Measurements from ENCODE around the gene STRIP1.
A peak's percentile ranks its signal among the peaks of the same experiment; 100 is the strongest.
"Not testable (repeated sequence)": the region's sequence is repeated elsewhere in the genome, so short reads cannot be mapped to it uniquely, and the experiment has no call there.

STRIP1 gene

DNA sequence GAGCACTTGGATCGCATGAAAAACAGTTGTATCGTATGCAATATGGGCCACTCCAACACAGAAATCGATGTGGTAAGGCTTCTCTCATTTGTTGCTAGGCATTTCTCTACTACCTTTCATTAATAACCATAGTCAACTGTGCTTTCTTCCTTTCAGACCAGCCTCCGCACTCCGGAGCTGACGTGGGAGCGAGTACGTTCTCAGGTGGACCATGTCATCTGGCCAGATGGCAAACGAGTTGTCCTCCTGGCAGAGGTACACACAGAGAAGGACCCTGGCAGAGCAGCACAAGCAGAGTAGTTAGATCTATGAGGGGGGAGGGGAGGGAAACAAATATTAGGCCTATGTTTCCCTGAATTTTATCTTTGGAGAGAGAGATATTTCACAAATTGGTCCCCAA, 16.0 kb upstream of the STRIP1 start:
- peaks cover 57% of the 10 kb centered on the region for H3K36me3 ChIP-seq (ENCODE audit: control insufficient read depth, insufficient read depth, low read length)
- H3K4me1 ChIP-seq (ENCODE audit: control insufficient read depth, insufficient read depth, low read length): no peaks in the 10 kb centered on the region
- H3K4me3 ChIP-seq (ENCODE audit: low read length): no peak overlapping the region
- H3K27ac ChIP-seq (ENCODE audit: low read depth, low read length): no peak overlapping the region
- no peaks in the 10 kb centered on the region for H3K27me3 ChIP-seq (ENCODE audit: control insufficient read depth, insufficient read depth, low read length)
- H3K9ac ChIP-seq (ENCODE audit: low read length): no peak overlapping the region

DNA sequence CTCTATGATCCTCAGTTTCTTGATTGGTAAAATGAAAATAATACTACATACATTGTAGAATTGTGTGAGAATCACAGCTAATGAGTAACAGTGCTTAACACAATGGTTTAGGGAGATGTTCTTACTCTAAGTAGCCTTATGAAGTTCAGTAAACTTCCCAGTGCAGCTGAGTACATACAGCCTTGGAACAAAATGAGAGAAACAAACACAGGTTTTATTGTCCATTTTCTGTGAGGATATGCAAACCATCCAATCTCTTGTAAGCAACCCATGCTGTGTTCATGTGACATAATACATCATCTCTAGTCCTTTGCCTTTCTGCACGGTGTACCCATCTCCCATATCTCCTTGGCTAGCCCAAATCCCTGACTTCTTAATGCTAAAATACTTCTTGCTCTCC, 14.7 kb upstream of the STRIP1 start:
- Histone ChIP-seq H3K27ac (ENCODE audit: low read depth, low read length) (no peak overlapping the region), H3K27me3 (ENCODE audit: control insufficient read depth, insufficient read depth, low read length) (no peaks in the 10 kb centered on the region), H3K9ac (ENCODE audit: low read length) (no peak overlapping the region), H3K4me3 (ENCODE audit: low read length) (no peak overlapping the region), H3K36me3 (ENCODE audit: control insufficient read depth, insufficient read depth, low read length) (peaks cover 55% of the 10 kb centered on the region), H3K4me1 (ENCODE audit: control insufficient read depth, insufficient read depth, low read length) (no peaks in the 10 kb centered on the region)

DNA sequence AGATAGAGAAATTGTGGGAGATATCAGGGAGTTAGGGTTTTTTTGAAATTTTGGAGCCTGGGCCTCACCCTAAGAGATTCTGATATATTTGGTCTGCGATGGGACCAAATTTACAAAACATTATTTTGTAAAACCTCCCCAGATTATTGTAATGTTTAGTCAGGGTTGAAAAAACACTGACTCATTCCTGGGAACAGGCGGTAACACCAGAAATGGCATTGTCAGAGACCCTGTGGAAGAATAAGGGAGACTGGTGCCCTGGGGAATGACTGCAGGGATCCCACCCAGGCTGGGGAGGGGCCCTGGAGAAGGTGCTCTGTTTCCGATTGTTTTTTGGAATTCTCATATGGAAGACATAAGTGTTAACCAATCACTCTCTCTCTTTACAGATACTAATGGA, 13.1 kb upstream of the STRIP1 start:
- no peaks in the 10 kb centered on the region for H3K4me1 ChIP-seq (ENCODE audit: control insufficient read depth, insufficient read depth, low read length)
- no peak overlapping the region for H3K4me3 ChIP-seq (ENCODE audit: low read length)
- H3K27ac ChIP-seq (ENCODE audit: low read depth, low read length): no peak overlapping the region
- H3K36me3 ChIP-seq (ENCODE audit: control insufficient read depth, insufficient read depth, low read length): peaks cover 47% of the 10 kb centered on the region
- no peaks in the 10 kb centered on the region for H3K27me3 ChIP-seq (ENCODE audit: control insufficient read depth, insufficient read depth, low read length)
- no peak overlapping the region for H3K9ac ChIP-seq (ENCODE audit: low read length)

DNA sequence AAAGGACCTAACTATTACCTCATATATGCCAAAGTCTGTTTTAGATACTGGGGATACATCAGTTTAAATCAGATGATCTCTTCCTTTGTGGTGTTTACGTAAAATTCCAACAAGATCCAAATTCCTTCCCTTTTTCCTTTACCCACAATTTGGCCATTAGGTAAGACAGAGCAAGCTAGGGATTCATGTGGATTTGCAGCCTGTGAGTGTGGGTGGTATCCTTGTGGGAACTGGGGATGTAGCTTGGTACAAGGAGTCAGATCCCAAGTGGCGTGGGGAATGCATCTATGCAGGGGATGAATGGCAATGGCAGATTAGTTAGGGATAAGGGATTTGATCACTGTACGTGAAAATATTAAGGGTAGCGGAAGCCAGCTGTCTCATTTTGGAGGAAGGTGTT, 9.8 kb upstream of the STRIP1 start:
- H3K36me3 ChIP-seq (ENCODE audit: control insufficient read depth, insufficient read depth, low read length): peaks cover 20% of the 10 kb centered on the region
- H3K27me3 ChIP-seq (ENCODE audit: control insufficient read depth, insufficient read depth, low read length): no peaks in the 10 kb centered on the region
- H3K9ac ChIP-seq (ENCODE audit: low read length): no peak overlapping the region
- no peak overlapping the region for H3K27ac ChIP-seq (ENCODE audit: low read depth, low read length)
- H3K4me3 ChIP-seq (ENCODE audit: low read length): no peak overlapping the region
- no peaks in the 10 kb centered on the region for H3K4me1 ChIP-seq (ENCODE audit: control insufficient read depth, insufficient read depth, low read length)

DNA sequence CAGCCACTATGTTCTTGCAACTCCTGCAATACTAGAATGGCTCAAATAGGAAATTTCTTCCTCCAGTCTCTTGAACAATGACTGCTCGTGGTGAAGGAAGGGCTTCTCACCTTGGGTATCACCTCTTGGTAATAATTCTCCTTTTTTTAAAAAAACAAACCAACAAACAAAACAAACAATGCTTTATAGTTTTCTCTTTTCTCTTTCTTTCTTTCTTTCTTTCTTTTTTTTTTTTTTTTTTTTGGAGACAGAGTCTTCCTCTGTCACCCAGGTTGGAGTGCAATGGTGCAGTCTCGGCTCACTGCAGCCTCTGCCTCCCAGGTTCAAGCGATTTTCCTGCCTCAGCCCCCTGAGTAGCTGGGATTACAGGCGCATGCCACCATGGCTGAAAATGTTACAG, 3.7 kb upstream of the STRIP1 start:
- H3K27me3 ChIP-seq (ENCODE audit: control insufficient read depth, insufficient read depth, low read length); H3K36me3 ChIP-seq (ENCODE audit: control insufficient read depth, insufficient read depth, low read length); H3K4me1 ChIP-seq (ENCODE audit: control insufficient read depth, insufficient read depth, low read length); H3K9ac ChIP-seq (ENCODE audit: low read length); H3K27ac ChIP-seq (ENCODE audit: low read depth, low read length); H3K4me3 ChIP-seq (ENCODE audit: low read length): not testable (repeated sequence)

DNA sequence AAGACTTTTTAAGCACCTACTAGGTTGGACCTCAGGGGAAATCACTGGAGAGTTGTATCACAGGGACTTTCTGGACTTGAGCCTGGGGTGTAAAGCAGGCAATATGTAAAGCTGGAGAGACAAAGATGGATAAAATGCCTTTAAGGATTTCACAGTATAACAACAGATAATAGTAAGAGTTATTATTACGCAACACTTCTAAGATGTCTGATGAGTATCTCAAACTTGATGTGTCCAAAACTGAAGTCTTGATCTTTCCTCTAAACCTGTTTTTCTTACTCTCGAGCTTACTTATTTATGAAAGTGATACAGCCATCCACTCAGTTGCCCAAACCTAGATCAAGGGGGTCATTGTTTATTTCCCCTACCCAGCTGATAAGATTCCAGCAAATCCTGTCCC, 2.1 kb upstream of the STRIP1 start:
- H3K4me3 ChIP-seq (ENCODE audit: low read length): no peak overlapping the region
- no peak overlapping the region for H3K27ac ChIP-seq (ENCODE audit: low read depth, low read length)
- no peaks in the 10 kb centered on the region for H3K36me3 ChIP-seq (ENCODE audit: control insufficient read depth, insufficient read depth, low read length)
- no peak overlapping the region for H3K9ac ChIP-seq (ENCODE audit: low read length)
- peaks cover 6% of the 10 kb centered on the region for H3K4me1 ChIP-seq (ENCODE audit: control insufficient read depth, insufficient read depth, low read length)
- no peaks in the 10 kb centered on the region for H3K27me3 ChIP-seq (ENCODE audit: control insufficient read depth, insufficient read depth, low read length)

DNA sequence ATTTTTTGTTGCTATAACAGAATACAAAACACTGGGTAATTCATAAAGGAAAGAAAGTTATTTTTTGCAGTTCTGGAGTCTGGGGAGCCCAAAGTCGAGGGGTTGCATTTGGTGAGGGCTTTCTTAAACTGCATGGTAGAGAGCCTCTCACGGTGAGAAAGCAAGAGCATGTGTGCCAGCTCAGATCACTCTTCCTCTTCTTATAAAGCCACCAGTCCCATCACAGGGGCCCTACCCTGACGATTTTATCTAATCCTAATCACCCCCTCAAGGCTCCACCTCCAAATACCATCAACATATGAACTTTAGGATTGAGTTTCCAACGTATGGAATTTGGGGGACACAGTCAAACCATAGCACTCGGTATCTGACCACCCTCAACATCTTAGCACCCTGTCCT, 1.0 kb upstream of the STRIP1 start:
- peaks cover 6% of the 10 kb centered on the region for H3K4me1 ChIP-seq (ENCODE audit: control insufficient read depth, insufficient read depth, low read length)
- no peaks in the 10 kb centered on the region for H3K27me3 ChIP-seq (ENCODE audit: control insufficient read depth, insufficient read depth, low read length)
- H3K36me3 ChIP-seq (ENCODE audit: control insufficient read depth, insufficient read depth, low read length): peaks cover 8% of the 10 kb centered on the region
- no peak overlapping the region for H3K27ac ChIP-seq (ENCODE audit: low read depth, low read length)
- H3K4me3 ChIP-seq (ENCODE audit: low read length): peak overlapping the region; percentile 44
- no peak overlapping the region for H3K9ac ChIP-seq (ENCODE audit: low read length)

DNA sequence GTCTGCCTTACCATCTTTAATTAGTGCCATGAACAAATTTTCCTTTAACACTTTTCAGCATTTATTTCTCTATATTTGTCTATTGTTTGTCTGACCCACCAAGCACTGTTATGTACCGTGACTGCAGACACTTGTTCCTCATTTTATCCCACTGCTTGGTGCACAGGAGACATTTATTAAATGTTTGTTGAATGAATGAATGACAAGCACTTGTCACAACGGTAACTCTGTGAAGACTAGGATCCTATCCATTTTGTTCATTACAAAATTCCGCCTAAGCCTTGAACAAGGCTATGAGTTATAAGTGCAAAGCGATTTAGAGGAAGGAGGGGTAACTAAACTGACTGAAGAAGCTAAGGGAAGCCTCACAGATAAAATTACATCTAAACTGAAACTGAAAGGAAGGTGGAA, 379 bp upstream of the STRIP1 start:
- peak overlapping the region; percentile 44 for H3K4me3 ChIP-seq (ENCODE audit: low read length)
- peak overlapping the region; percentile 68 for H3K27ac ChIP-seq (ENCODE audit: low read depth, low read length)
- H3K4me1 ChIP-seq (ENCODE audit: control insufficient read depth, insufficient read depth, low read length): peaks cover 6% of the 10 kb centered on the region
- peaks cover 13% of the 10 kb centered on the region for H3K36me3 ChIP-seq (ENCODE audit: control insufficient read depth, insufficient read depth, low read length)
- H3K27me3 ChIP-seq (ENCODE audit: control insufficient read depth, insufficient read depth, low read length): no peaks in the 10 kb centered on the region
- H3K9ac ChIP-seq (ENCODE audit: low read length): no peak overlapping the region

DNA sequence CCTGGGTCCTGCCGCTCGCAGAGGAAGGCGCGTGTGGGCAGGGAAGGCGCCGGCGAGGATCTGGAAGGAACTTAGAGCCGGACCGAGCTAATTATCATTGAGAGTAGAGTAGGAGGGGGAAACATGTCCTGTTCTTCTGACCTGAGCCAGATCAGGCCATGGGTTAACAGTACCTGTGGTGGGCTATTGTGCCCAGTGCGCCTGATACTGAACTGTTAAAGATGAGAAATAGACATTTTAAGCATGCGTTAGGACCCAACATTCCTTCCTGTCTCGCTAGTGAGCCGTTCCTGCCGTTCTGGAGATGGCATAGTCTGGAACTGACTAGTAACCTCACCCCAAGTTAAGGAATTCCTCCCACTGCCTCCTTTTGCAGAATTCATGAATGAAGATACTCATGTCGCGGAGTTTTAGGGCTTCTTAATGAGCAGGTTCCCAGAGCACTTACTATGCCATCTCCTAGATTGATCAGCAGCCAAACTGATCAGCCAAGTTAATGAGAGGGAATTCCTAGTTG, 870 bp downstream of the STRIP1 start:
- Histone ChIP-seq H3K9ac (ENCODE audit: low read length) (peak overlapping the region; percentile 75), H3K27ac (ENCODE audit: low read depth, low read length) (peak overlapping the region; percentile 91), H3K4me1 (ENCODE audit: control insufficient read depth, insufficient read depth, low read length) (peaks cover 6% of the 10 kb centered on the region)

DNA sequence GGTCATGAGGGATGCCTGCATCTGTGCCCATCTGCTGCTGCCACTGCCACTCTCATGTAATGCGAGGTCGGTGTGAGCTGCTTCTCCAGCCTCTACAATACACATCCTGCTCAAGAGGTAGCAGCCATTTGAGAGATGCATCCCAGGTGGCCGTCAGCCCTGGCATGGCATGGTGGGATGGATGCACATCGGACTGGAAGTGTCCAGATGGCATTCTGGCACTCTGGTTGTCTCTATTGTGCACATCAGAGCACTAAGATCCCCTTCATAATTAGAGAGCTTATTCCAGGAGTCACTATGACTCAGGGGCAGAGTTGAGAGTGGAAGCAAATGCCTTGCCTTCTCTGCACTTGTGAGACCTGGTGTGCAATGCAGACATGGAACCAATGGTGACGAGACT, 3.8 kb downstream of the STRIP1 start:
- H3K27me3 ChIP-seq (ENCODE audit: control insufficient read depth, insufficient read depth, low read length): no peaks in the 10 kb centered on the region
- peaks cover 6% of the 10 kb centered on the region for H3K4me1 ChIP-seq (ENCODE audit: control insufficient read depth, insufficient read depth, low read length)
- H3K27ac ChIP-seq (ENCODE audit: low read depth, low read length): no peak overlapping the region
- no peak overlapping the region for H3K4me3 ChIP-seq (ENCODE audit: low read length)
- peaks cover 47% of the 10 kb centered on the region for H3K36me3 ChIP-seq (ENCODE audit: control insufficient read depth, insufficient read depth, low read length)
- no peak overlapping the region for H3K9ac ChIP-seq (ENCODE audit: low read length)

More for the DNA sequence above, 870 bp downstream of the STRIP1 start:
- H3K27me3 ChIP-seq (ENCODE audit: control insufficient read depth, insufficient read depth, low read length): no peaks in the 10 kb centered on the region
- H3K36me3 ChIP-seq (ENCODE audit: control insufficient read depth, insufficient read depth, low read length): peaks cover 19% of the 10 kb centered on the region
- peak overlapping the region; percentile 81 for H3K4me3 ChIP-seq (ENCODE audit: low read length)

DNA sequence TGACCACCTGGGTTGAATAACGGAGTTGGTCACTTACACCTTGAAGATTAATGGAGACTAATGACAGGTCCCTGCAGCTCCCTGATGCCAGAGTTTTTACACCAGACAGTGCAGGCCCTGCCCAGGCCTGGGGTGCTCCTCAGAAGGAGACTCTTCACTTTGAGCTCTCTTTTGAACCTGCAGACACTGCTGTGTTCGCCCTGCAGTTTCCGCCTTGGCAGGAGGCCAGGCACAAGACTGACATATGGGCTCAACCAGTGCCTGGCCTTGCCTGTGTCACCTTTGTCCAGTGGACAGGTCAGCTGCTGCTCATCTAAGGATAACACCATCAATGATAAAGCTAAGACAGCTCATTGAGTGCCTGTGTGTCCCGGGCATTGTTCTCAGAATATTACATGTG, 5.2 kb downstream of the STRIP1 start:
- Histone ChIP-seq H3K4me1 (ENCODE audit: control insufficient read depth, insufficient read depth, low read length) (peaks cover 6% of the 10 kb centered on the region), H3K27ac (ENCODE audit: low read depth, low read length) (no peak overlapping the region), H3K36me3 (ENCODE audit: control insufficient read depth, insufficient read depth, low read length) (peaks cover 58% of the 10 kb centered on the region), H3K27me3 (ENCODE audit: control insufficient read depth, insufficient read depth, low read length) (no peaks in the 10 kb centered on the region), H3K9ac (ENCODE audit: low read length) (no peak overlapping the region), H3K4me3 (ENCODE audit: low read length) (no peak overlapping the region)

DNA sequence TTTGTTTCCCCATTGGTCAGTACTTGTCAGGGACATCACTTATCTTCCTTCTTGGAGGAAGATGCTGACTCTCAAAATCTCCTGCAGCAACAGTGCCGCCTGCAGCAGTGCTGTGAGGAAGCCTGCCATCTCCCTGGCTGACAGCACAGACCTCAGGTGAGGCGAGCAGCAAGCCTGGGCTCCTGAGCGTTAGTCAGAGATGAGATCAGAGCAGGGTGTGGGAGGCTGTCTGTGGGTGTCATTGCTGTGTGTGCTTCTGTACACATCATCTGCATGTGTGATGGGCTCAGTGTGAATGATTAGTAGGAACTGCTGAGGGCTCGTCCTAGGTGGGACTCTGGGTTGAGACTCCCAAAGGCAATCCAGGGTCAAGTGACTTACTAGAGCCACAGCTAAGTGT, 6.1 kb downstream of the STRIP1 start:
- Histone ChIP-seq H3K4me1 (ENCODE audit: control insufficient read depth, insufficient read depth, low read length) (peaks cover 3% of the 10 kb centered on the region), H3K36me3 (ENCODE audit: control insufficient read depth, insufficient read depth, low read length) (peaks cover 62% of the 10 kb centered on the region), H3K9ac (ENCODE audit: low read length) (no peak overlapping the region), H3K27ac (ENCODE audit: low read depth, low read length) (no peak overlapping the region), H3K27me3 (ENCODE audit: control insufficient read depth, insufficient read depth, low read length) (no peaks in the 10 kb centered on the region), H3K4me3 (ENCODE audit: low read length) (no peak overlapping the region)

DNA sequence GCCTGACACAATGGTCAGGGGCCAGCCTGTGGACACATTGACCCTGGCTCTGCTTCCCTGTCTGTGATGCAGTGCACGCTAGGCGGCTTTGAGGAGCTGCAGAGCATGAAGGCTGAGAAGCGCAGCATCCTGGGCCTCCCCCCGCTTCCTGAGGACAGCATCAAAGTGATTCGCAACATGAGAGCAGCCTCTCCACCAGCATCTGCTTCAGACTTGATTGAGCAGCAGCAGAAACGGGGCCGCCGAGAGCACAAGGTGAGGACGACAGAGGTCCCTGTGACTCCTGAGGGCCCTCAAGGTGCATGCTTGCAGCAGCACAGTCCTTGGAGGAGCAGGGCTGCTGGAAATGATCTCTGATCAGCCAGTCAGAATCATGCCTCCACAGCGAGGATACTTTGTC, 8.6 kb downstream of the STRIP1 start:
- H3K27ac ChIP-seq (ENCODE audit: low read depth, low read length): no peak overlapping the region
- H3K9ac ChIP-seq (ENCODE audit: low read length): no peak overlapping the region
- no peaks in the 10 kb centered on the region for H3K27me3 ChIP-seq (ENCODE audit: control insufficient read depth, insufficient read depth, low read length)
- H3K4me1 ChIP-seq (ENCODE audit: control insufficient read depth, insufficient read depth, low read length): no peaks in the 10 kb centered on the region
- H3K4me3 ChIP-seq (ENCODE audit: low read length): no peak overlapping the region
- H3K36me3 ChIP-seq (ENCODE audit: control insufficient read depth, insufficient read depth, low read length): peaks cover 68% of the 10 kb centered on the region

Measured in rectal smooth muscle tissue (tissue), 1 donor.